PFSK-1 (cell line): ENCODE measurements around the gene PHKG1.

Experiments used
- POLR2AphosphoS5 ChIP-seq: IDR thresholded peaks from 2 replicates; pipeline ENCODE4 v1.6.1; 2012; ENCODE audit warnings: low read depth, mild to moderate bottlenecking, control low read depth, low read length, moderate library complexity
- TAF1 ChIP-seq: IDR thresholded peaks from 2 replicates; pipeline ENCODE4 v1.6.1; 2012; ENCODE audit warnings: low read length, control low read depth, borderline replicate concordance; ENCODE audit not compliant: insufficient read depth
- TF ChIP-seq, protein P1 (sequence below), 2 experiments: IDR thresholded peaks; 2 replicates each; pipeline versions ENCODE4 v1.6.1 to v1.8.0; 2011 to 2012; ENCODE audit warnings: low read depth in 2 of 2, low read length in 2 of 2, control low read depth in 1 of 2, inconsistent platforms in 1 of 2, mild to moderate bottlenecking in 1 of 2, moderate library complexity in 1 of 2; ENCODE audit not compliant: insufficient read depth in 1 of 2

DNA sequence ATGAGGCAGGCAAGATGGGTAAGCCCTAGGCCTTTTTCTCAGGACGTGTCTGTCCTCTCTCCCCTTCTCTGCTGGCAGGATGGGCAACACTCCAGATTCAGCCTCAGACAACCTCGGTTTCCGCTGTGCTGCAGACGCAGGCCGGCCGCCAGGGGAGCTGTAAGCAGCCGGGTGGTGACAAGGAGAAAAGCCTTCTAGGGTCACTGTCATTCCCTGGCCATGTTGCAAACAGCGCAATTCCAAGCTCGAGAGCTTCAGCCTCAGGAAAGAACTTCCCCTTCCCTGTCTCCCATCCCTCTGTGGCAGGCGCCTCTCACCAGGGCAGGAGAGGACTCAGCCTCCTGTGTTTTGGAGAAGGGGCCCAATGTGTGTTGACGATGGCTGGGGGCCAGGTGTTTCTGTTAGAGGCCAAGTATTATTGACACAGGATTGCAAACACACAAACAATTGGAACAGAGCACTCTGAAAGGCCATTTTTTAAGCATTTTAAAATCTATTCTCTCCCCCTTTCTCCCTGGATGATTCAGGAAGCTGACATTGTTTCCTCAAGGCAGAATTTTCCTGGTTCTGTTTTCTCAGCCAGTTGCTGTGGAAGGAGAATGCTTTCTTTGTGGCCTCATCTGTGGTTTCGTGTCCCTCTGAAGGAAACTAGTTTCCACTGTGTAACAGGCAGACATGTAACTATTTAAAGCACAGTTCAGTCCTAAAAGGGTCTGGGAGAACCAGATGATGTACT, 13.1 kb downstream of the PHKG1 start:
- TF ChIP-seq TAF1 (no peak), POLR2AphosphoS5 (no peak)
- TF ChIP-seq, protein P1, sequence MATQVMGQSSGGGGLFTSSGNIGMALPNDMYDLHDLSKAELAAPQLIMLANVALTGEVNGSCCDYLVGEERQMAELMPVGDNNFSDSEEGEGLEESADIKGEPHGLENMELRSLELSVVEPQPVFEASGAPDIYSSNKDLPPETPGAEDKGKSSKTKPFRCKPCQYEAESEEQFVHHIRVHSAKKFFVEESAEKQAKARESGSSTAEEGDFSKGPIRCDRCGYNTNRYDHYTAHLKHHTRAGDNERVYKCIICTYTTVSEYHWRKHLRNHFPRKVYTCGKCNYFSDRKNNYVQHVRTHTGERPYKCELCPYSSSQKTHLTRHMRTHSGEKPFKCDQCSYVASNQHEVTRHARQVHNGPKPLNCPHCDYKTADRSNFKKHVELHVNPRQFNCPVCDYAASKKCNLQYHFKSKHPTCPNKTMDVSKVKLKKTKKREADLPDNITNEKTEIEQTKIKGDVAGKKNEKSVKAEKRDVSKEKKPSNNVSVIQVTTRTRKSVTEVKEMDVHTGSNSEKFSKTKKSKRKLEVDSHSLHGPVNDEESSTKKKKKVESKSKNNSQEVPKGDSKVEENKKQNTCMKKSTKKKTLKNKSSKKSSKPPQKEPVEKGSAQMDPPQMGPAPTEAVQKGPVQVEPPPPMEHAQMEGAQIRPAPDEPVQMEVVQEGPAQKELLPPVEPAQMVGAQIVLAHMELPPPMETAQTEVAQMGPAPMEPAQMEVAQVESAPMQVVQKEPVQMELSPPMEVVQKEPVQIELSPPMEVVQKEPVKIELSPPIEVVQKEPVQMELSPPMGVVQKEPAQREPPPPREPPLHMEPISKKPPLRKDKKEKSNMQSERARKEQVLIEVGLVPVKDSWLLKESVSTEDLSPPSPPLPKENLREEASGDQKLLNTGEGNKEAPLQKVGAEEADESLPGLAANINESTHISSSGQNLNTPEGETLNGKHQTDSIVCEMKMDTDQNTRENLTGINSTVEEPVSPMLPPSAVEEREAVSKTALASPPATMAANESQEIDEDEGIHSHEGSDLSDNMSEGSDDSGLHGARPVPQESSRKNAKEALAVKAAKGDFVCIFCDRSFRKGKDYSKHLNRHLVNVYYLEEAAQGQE (IDR thresholded peaks at IDR 0.05; ENCODE audit: insufficient read depth in 1 of 2, low read depth in 2 of 2, low read length in 2 of 2) = no peak
